Measurements from ENCODE around the gene C1RL. TPM values are rescaled to one million over a fixed set of nuclear protein-coding genes. Genes with fewer than 3 reads are reported as not detected.

The C1RL gene, protein sequence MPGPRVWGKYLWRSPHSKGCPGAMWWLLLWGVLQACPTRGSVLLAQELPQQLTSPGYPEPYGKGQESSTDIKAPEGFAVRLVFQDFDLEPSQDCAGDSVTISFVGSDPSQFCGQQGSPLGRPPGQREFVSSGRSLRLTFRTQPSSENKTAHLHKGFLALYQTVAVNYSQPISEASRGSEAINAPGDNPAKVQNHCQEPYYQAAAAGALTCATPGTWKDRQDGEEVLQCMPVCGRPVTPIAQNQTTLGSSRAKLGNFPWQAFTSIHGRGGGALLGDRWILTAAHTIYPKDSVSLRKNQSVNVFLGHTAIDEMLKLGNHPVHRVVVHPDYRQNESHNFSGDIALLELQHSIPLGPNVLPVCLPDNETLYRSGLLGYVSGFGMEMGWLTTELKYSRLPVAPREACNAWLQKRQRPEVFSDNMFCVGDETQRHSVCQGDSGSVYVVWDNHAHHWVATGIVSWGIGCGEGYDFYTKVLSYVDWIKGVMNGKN
- total RNA-seq = 10.7 TPM
- long read RNA-seq, partial matches to known transcripts = 0 of 2 reads
- long read RNA-seq, other reads (novel, unspliced or antisense) = 2 of 2 reads

DNA sequence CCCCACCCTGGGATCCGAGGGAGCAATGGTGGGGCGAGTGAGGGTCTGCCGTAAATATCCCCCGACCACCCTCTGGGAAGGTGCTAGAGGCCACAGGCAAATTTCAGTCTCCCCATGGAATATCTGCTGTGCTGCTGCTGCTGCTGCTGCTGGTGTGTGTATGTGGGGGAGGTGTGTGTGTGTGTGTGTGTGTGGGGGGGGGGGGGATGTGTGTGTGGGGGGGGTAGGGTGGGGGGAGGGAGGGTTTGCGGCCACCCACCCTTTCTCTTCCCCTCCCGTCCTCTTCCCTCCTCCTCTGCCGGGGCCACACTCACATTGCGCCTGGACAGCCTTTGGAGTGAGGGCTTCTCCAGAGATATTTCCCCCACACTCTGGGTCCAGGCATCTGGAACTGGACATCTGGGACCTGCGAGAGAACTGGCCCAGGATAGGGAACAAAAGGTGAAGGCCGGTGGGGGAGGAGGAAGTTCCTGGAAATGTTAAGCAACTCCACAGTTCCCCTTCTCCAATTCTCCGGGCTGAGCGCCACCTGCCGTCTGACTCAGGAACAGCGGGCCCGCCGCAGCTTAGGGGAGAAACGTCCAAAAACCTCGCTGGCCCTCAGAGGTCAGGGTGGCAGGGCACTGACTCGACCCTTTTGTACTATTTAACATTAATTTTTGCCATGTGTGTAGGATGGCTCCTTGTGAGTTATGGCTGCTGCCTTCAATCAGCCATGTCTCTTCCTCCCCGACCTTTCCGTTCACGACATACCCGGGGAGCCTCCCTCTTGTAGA is at the start of gene C1RL:
Gene C1RL (minus strand): TSS at position 419 of the 776 bp plus-strand sequence. CDS start 34 bp downstream, at position 385.
- intact Hi-C loops (cut with DNase I) = no loop called here
- peak; percentile 86 for ATAC-seq (ENCODE audit: poor library complexity)
- peak; percentile 95 for DNase-seq

DNA sequence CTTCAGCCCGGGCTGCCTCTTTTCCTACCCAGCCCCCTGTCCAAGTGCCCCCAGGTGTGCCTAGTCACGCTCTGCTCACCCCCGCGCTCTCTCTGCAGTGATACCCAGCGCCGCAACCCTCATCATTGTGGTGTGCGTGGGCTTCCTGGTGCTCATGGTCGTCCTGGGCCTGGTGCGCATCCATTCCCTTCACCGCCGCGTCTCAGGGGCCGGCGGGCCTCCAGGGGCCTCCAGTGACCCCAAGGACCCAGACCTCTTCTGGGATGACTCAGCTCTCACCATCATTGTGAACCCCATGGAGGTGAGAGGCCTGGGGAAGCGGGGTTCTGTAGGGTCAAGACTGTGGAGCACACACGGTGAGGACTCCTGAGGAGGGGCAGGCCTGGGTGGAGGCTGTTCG is 48.4 kb upstream of the C1RL start:
- DNase-seq (no peak), ATAC-seq (ENCODE audit: poor library complexity) (no peak)
- intact Hi-C loops (cut with DNase I) = no loop called here

DNA sequence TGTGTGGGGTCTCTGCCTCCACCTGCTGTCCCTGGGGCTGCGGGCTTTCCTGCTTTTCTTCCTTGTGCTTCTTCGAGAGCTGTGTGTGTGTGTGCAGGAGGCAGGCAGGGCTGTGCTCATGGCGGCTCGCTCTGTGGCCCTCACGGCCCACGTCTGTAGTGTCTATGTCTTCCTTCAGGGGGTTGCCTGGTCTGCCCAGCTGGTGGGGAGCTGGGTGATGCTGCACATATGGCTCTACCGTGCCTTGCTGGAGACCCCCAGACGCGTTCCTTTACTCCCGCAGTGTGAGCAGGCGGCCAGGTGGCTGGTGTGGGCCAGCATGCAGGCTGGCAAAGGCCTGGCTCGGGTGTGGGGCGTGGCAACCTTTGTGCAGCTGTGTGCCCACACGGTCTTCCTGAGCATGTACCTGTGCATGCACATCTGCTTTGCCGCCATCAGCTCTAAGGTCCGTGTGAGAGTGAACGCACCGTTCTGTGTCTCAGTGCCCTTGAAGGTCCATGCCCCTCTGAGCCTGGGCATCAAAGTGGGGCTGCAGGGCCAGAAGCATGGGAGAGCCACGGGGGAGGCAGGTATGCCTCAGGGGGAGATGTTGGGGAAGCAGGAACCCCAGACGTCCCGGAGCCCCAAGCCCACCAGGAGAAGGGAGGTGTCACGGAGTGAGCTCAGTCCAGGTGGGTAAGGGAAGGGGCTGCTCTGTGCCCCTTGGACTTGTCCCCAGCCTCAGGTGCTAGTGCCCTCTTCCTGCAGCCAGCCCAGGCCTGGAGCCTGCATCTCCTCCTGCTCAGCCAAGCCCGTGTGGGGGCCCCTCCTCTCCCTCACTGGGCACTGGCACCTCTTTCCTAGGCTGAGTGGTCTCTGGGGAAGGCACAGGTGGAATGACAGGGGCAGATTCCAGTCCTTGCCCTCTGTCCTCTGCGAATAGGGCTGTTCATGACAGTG is 47.5 kb upstream of the C1RL start:
- intact Hi-C loops (cut with DNase I) = no loop called here
- ATAC-seq (ENCODE audit: poor library complexity) (no peak), DNase-seq (no peak)

DNA sequence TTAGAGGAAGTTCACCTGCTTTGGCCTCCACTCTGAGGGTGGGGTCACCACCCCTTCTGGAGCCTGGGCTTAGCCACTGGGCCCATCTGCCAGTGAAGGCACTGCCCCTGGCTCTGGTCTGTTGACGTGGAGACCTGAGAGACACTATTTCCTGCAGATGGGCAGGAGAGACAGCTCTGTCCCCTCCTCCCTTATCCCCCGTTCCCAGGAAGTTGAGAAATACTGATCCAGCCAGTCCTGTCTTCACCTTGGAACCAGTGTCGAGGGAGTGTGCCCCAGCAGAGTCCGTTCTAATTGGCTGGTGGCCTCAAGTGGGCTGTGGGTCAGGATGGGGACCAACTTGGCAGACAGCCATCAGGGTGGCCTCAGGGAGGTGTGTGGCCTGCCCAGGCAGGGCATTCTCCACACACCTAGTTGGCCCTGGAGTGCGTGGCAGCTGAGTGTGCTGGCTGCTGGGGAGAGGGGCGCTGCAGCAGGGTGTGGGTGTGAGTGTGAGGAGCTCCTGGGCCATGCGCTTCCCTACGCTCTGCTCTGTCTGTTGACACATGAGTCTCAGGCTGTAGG is 46.5 kb upstream of the C1RL start:
- ATAC-seq (ENCODE audit: poor library complexity) = peak; percentile 30
- intact Hi-C loops (cut with DNase I) = no loop called here
- DNase-seq = no peak

DNA sequence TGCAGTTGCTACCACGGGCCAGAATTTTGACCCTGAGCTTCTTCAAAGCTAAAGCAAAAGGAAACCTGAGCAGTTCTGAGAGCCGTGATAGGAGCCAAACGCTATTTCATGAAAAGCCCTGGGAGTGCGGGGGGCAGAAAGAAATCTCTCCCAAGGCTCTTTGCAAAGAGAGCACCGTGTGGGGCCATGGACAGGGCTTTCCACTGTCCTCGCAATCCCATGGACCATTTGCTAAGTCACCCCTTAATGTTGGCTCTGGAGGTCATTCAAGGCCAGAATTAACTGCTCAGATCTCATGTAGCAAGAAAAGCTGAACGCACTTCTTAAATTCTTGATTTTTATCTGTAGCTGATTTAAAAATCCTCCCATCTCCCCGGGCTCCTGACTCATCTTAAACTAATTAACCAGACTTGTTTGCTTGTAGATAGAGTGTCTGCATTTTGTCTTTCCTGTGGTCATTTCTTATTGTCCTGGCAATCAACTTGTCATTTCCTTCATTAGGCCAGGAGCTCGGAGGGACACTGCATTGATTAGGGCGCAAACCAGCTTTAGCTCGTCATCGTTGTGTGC is 46.0 kb upstream of the C1RL start:
- DNase-seq (no peak), ATAC-seq (ENCODE audit: poor library complexity) (no peak)
- intact Hi-C loops (cut with DNase I) = no loop called here

DNA sequence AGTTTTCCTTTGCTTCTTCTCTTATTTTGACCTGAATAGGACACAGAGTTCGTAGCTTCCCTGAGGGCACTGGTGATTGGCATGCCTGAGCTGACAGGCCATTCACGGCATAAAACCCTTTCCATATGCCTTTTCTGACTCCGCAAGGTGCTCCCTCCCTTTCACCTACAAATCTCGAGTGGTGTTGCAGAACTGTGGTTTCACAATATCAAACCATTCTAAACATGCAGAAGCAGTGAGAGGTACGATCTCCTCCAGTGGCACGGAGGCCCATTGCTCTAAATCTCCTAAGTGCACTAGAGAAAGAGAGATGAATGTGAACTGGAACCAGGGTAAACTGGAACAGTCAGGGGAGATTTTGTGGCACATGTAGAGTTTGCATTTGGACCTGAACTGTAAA is 45.0 kb upstream of the C1RL start:
- ATAC-seq (ENCODE audit: poor library complexity) (no peak), DNase-seq (no peak)
- intact Hi-C loops (cut with DNase I) = no loop called here

DNA sequence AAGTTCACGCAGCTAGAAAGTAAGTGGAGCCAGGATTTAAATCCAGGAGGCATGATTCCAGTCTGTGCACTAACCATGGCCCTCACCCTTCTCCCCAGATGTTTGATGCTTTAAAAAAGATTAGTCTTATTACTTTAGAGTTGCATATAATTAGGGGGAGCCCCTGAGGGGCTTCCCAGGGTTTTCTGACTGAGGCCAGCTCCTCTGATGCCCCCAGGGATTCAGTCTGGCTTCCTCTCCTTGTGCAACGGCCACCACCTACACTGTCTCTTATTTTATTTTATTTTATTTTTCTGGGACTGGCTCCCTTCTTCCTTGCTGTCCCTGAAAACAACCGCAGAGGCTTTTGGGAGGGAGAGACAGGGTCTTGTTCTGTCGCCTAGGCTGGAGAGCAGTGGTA is 43.8 kb upstream of the C1RL start:
- ATAC-seq (ENCODE audit: poor library complexity) = no peak
- intact Hi-C loops (cut with DNase I) = no loop called here
- no peak for DNase-seq

DNA sequence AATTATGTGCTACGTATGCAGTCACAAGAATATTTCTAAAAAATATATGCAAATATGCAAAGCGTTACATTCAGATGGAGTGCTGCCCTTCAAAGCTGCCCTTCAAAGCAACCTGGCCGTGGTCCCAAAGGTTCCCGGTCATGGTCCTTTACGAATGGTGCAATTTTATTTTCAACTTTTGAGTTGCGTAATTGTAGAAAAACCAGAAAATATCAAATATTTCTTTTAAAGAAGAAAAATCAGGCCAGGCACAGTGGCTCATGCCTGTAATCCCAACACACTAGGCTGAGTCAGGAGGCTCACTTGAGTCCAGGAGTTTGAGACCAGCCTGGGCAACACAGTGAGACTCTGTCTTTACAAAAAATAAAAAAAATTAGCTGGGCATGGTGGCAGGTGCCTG is 42.5 kb upstream of the C1RL start:
- DNase-seq (no peak), ATAC-seq (ENCODE audit: poor library complexity) (no peak)
- intact Hi-C loops (cut with DNase I) = no loop called here

DNA sequence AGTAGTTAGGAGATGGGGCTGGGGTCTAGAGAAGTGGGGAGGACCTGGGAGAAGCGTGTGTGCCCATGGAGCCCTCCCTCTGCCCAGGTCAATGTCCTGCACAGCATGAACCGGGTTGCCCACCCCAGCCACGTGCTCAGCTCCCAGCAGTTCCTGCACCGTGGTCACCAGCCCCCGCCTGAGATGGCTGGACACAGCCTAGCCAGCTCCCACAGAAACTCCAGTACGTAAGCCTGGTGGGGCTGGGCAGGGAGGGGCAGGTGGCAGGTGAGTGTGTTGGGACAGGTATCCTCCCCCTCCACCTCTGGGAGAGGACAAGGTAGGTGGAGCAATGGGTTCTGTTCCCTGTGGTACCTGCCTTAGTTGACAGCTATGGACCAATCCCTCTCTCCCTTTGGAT is 41.8 kb upstream of the C1RL start:
- intact Hi-C loops (cut with DNase I) = no loop called here
- DNase-seq (no peak), ATAC-seq (ENCODE audit: poor library complexity) (no peak)

DNA sequence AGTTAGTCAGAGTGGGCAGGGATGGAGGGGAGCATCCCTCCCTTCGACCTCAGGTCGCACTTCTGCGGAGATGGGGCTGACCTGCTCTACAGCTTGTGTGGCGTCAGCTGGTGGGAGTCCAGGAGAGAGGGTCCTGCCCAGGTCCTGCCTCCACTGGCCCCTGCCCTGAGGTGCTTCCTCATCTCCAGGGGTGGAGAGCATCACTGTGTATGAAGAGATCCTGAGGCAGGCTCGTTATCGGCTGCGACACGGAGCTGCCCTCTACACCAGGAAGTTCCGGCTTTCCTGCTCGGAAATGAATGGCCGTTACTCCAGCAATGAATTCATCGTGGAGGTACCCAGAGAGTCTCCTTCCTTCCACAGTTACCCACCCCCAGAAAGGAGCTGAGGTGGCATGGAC is 41.3 kb upstream of the C1RL start:
- ATAC-seq (ENCODE audit: poor library complexity) (no peak), DNase-seq (no peak)
- intact Hi-C loops (cut with DNase I) = no loop called here

DNA sequence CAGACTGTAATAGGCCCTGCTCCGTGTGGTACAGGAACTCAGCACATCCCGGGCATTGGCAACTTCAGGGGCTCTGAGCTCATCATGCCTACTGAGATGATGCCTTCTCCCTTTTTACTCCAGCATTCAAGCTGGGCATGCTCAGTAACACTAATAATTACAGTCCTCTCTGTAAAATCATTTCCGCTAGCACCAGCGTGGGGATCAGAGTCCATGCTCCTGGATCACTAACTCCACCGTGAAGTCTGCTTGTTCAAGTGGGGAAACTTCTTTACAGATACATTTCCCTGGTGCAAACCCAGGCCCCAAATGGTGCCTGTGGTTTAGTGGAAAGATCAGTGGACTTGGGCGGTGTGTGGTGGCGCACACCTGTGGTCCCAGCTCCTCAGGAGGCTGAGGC is 37.9 kb upstream of the C1RL start:
- ATAC-seq (ENCODE audit: poor library complexity) (no peak), DNase-seq (no peak)
- intact Hi-C loops (cut with DNase I) = no loop called here

DNA sequence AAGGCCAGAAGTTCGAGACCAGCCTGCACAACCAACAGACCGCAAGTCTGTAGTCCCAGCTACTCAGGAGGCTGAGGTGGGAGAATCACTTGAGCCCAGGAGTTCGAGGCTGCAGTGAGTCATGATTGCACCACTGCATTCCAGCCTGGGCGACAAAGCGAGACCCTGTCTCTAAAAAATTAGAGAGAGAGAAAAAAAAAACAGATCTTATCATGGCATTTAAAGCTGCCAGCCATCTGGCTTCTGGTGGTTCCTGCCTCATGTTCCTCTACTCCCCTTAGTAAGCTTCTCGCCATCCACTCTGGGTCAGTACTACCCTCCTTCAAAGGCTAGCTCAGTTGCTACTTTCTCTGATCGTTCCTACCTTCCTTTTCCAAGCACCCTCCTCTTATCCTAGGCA is 37.2 kb upstream of the C1RL start:
- intact Hi-C loops (cut with DNase I) = no loop called here
- DNase-seq = no peak
- ATAC-seq (ENCODE audit: poor library complexity) = no peak

DNA sequence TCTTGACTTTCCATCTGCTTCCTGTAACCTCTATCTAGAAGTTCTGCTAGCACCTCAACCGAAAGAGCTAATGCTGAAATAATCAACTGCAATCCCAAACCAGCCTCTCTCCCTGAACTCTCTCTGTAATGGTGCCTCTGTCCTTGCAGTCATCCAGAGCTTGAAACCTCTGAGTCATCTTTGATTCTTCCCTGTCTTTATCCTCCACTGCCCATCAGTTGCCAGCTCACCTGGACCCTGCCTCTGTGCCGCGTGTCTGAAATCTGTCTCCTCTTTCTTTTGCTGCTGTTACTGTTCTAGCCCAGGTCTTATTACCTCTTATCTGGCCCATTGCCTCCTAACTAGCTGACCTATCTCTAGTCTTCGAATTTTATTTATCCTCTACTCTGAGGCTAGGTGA is 36.7 kb upstream of the C1RL start:
- intact Hi-C loops (cut with DNase I) = no loop called here
- ATAC-seq (ENCODE audit: poor library complexity) (no peak), DNase-seq (no peak)

DNA sequence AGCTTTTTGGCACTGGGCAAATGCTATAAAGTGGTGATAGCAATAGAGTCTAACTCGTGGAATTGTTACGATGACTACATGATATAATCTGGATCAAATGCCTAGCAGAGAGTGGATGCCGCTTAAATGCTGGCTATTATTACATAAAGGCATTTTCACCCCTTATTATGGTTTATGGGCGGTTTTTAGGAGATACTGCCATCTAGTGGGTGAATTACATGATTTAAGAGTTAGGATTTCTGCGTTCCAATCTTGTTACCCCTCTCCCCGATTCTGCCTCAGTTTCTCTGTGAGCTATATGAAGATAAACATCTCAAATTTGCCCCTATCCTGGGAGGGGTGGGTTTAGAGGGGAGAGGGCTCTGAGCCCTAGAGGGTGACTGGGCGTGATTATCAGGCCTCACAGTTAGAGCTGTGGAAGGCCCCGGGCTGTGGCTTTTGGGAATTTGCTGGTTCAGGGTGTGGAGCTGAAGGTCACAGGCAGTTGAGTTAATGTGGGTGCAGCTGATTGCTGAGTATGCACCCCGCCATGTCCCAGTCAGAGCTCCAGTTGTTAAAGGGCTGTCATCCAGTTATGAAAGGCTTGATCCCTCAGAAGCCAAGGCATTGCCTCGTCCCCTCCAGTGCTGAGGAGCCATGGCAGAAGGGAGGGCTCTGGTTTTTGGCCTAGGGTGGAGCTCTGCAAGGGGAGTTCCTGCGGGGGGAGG is 35.6 kb upstream of the C1RL start:
- peak; percentile 70 for ATAC-seq (ENCODE audit: poor library complexity)
- no peak for DNase-seq
- intact Hi-C loops (cut with DNase I) = no loop called here

DNA sequence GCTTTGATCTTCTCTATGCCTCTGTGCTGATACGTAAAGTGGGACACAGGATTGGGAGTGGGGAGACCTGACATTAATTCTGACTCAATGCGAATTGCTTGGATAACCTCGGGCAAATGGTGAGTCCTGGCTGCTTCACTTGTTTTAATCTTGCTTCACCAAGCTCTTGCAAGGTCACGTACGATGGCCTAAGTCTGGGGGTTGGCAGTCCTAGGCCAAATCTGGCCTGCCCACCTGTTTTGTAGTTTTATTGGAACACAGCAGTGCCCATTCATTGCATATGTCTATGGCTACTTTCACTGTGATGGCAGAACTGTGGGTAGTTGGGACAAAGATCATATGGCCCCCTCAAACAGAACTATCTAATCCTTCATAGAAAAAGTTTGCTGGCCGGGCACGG is 34.5 kb upstream of the C1RL start:
- intact Hi-C loops (cut with DNase I) = no loop called here
- ATAC-seq (ENCODE audit: poor library complexity) = no peak
- no peak for DNase-seq

DNA sequence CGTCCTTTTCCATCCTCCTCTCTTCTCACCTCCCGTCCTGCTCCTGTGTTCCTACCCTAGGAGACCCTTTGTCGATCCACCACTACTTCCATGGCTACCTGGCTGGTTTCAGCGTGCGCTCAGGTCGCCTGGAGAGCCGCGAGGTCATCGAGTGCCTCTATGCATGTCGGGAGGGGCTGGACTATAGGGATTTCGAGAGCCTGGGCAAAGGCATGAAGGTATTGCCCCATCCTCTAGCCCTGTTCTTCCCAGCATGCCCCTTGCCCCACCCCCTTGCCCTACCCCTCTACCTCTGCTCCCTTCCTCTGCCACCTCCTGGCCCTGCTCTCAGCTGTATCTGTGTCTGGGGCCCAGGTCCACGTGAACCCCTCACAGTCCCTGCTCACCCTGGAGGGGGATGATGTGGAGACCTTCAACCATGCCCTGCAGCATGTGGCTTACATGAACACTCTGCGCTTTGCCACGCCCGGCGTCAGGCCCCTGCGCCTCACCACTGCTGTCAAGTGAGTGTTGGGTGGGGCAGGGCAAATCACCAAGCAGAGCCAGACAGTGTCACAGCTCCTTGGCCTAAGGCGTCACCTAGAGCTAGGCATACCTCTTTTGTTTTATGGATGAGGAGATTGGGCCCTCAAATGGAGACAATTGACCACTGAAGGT is 33.9 kb upstream of the C1RL start:
- DNase-seq = no peak
- intact Hi-C loops (cut with DNase I) = no loop called here
- ATAC-seq (ENCODE audit: poor library complexity) = no peak

DNA sequence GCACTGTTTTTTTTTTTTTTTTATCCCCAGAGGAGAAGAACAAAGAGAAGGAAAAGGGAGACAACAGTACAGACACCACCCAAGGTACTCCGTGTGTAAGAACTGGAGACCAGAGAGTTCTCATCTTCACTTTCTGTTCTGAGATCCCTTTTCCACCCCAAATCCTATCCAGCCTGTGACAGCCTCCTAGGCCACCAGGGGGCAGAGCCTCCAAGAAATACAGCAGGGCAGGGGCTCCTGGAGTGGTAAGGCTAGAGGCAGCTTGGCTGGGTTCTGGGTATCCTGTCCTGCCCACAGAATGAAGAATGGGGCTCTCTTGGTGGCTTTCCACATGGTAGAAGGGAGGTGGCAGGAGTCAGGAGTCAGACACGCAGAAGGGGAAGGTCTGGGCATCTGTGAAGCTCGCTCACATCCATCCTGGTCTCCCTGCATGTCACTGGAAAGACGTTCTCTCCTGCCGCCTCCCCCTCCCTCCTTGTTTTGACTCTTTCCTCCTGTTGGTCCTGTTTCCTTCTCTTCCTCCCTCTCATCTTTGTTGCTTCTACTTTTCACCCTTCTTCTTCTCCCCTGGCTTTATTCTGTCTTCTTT is 33.1 kb upstream of the C1RL start:
- intact Hi-C loops (cut with DNase I) = no loop called here
- peak; percentile 56 for DNase-seq
- ATAC-seq (ENCODE audit: poor library complexity) = peak; percentile 51

Measured in Right ventricle myocardium superior (tissue), 1 donor.